ENCODE measurements around the gene TNFSF12. TPM values are rescaled to one million over a fixed set of nuclear protein-coding genes. Genes with fewer than 3 reads are reported as not detected.

Gene TNFSF12
- total RNA-seq, 1 donor from 2014 or later, result 3.4 TPM

GRCh38 chr17:7513850-7514419 is 34.9 kb upstream of the TNFSF12 start:
- H3K4me1 Mint-ChIP-seq (ENCODE audit: low read depth, unreplicated experiment), result peaks cover 1% of the 10 kb centered on the region
- no peaks in the 10 kb centered on the region for H3K79me2 ChIP-seq (ENCODE audit: insufficient read depth, low read length)
- no peak overlapping the region for H3K27ac Mint-ChIP-seq (ENCODE audit: unreplicated experiment)

DNA sequence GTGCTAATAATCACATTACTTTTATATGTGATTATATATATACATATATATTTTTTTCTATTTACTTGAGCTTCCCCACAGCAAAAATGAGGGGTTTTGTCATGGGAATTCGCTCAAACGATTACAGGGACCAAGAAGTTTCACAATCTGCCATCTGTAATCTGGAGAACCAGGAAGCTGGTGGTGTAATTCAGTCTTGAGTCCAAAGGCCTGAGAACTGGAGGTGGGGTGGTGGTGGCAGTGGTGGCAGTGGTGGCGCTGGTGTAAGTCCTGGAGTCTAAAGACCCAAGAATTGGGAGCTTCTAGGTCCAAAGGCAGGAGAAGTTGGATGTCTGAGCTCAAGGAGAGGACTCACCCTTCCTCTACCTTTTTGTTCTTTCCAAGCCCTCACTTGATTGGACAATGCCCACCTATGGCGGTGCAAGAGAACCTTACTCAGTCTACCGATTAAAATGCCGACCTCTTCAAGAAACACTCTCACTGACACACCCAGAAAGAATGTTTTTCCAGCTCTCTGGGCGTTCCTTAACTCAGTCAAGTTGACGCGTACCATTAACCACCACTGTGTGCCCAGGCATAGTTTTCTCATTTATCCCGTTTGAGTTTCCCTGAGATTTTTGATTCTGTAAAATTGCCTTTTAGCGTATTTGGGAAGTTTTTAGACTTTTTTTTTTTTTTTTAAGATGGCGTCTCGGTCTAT is 32.8 kb upstream of the TNFSF12 start:
- H3K27me3 ChIP-seq (ENCODE audit: insufficient read depth, low read length), result no peaks in the 10 kb centered on the region
- peaks cover 14% of the 10 kb centered on the region for H3K36me3 ChIP-seq (ENCODE audit: insufficient read depth, low read length)
- Mint-ChIP-seq H3K4me3 (ENCODE audit: unreplicated experiment) (no peak overlapping the region), H3K36me3 (ENCODE audit: low read depth, unreplicated experiment) (peaks cover 10% of the 10 kb centered on the region), H3K27ac (ENCODE audit: unreplicated experiment) (no peak overlapping the region), H3K9me3 (ENCODE audit: unreplicated experiment) (no peaks in the 10 kb centered on the region), H3K4me1 (ENCODE audit: low read depth, unreplicated experiment) (no peaks in the 10 kb centered on the region), H3K27me3 (ENCODE audit: low read depth, unreplicated experiment) (no peaks in the 10 kb centered on the region)
- DNase-seq (ENCODE audit: low read depth) (peak; percentile 37), FAIRE-seq (no peak)
- peaks cover 19% of the 10 kb centered on the region for H4K20me1 ChIP-seq (ENCODE audit: insufficient read depth, low read length)
- no peaks in the 10 kb centered on the region for H3K79me2 ChIP-seq (ENCODE audit: insufficient read depth, low read length)
- no peak overlapping the region for H2AFZ ChIP-seq (ENCODE audit: low read depth, low read length)
- no peak overlapping the region for H3K4me3 ChIP-seq (ENCODE audit: insufficient read depth, low read depth, low read length)
- no peaks in the 10 kb centered on the region for H3K4me1 ChIP-seq (ENCODE audit: insufficient read depth, low read length)
- TF ChIP-seq, protein P1, sequence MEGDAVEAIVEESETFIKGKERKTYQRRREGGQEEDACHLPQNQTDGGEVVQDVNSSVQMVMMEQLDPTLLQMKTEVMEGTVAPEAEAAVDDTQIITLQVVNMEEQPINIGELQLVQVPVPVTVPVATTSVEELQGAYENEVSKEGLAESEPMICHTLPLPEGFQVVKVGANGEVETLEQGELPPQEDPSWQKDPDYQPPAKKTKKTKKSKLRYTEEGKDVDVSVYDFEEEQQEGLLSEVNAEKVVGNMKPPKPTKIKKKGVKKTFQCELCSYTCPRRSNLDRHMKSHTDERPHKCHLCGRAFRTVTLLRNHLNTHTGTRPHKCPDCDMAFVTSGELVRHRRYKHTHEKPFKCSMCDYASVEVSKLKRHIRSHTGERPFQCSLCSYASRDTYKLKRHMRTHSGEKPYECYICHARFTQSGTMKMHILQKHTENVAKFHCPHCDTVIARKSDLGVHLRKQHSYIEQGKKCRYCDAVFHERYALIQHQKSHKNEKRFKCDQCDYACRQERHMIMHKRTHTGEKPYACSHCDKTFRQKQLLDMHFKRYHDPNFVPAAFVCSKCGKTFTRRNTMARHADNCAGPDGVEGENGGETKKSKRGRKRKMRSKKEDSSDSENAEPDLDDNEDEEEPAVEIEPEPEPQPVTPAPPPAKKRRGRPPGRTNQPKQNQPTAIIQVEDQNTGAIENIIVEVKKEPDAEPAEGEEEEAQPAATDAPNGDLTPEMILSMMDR (IDR thresholded peaks at IDR 0.05; ENCODE audit: insufficient read depth, low read depth, low read length), result no peak
- no peak for TF ChIP-seq EZH2 (IDR thresholded peaks at IDR 0.05; ENCODE audit: insufficient read depth, low read length)
- H3K9me3 ChIP-seq (ENCODE audit: insufficient read depth, low read depth, low read length), result no peaks in the 10 kb centered on the region
- H3K4me2 ChIP-seq (ENCODE audit: low read length), result no peak overlapping the region
- no peak overlapping the region for H3K9ac ChIP-seq (ENCODE audit: low read length)
- H3K27ac ChIP-seq (ENCODE audit: low read depth, low read length), result no peak overlapping the region

More at GRCh38 chr17:7513850-7514419, 34.9 kb upstream of the TNFSF12 start:
- H3K4me1 ChIP-seq (ENCODE audit: insufficient read depth, low read length), result no peaks in the 10 kb centered on the region
- peaks cover 27% of the 10 kb centered on the region for H3K36me3 ChIP-seq (ENCODE audit: insufficient read depth, low read length)
- no peak overlapping the region for H3K4me3 ChIP-seq (ENCODE audit: insufficient read depth, low read depth, low read length)
- no peak overlapping the region for H3K27ac ChIP-seq (ENCODE audit: low read depth, low read length)
- no peaks in the 10 kb centered on the region for H3K27me3 Mint-ChIP-seq (ENCODE audit: low read depth, unreplicated experiment)
- no peak overlapping the region for H3K4me2 ChIP-seq (ENCODE audit: low read length)
- no peak for TF ChIP-seq EZH2 (IDR thresholded peaks at IDR 0.05; ENCODE audit: insufficient read depth, low read length)
- TF ChIP-seq, protein P1 (IDR thresholded peaks at IDR 0.05; ENCODE audit: insufficient read depth, low read depth, low read length), result no peak
- peaks cover 16% of the 10 kb centered on the region for H3K36me3 Mint-ChIP-seq (ENCODE audit: low read depth, unreplicated experiment)
- H2AFZ ChIP-seq (ENCODE audit: low read depth, low read length), result no peak overlapping the region
- H3K27me3 ChIP-seq (ENCODE audit: insufficient read depth, low read length), result no peaks in the 10 kb centered on the region
- no peaks in the 10 kb centered on the region for H3K9me3 ChIP-seq (ENCODE audit: insufficient read depth, low read depth, low read length)
- FAIRE-seq (no peak), DNase-seq (ENCODE audit: low read depth) (no peak)
- no peak overlapping the region for H3K9ac ChIP-seq (ENCODE audit: low read length)
- H4K20me1 ChIP-seq (ENCODE audit: insufficient read depth, low read length), result peaks cover 28% of the 10 kb centered on the region
- no peaks in the 10 kb centered on the region for H3K9me3 Mint-ChIP-seq (ENCODE audit: unreplicated experiment)
- no peak overlapping the region for H3K4me3 Mint-ChIP-seq (ENCODE audit: unreplicated experiment)

- Mint-ChIP-seq H3K27ac (ENCODE audit: unreplicated experiment) (no peak overlapping the region), H3K36me3 (ENCODE audit: low read depth, unreplicated experiment) (peaks cover 4% of the 10 kb centered on the region), H3K4me1 (ENCODE audit: low read depth, unreplicated experiment) (no peaks in the 10 kb centered on the region), H3K4me3 (ENCODE audit: unreplicated experiment) (no peak overlapping the region), H3K9me3 (ENCODE audit: unreplicated experiment) (peaks cover 7% of the 10 kb centered on the region), H3K27me3 (ENCODE audit: low read depth, unreplicated experiment) (no peaks in the 10 kb centered on the region)
- FAIRE-seq, result no peak
- Histone ChIP-seq H3K27me3 (ENCODE audit: insufficient read depth, low read length) (no peaks in the 10 kb centered on the region), H2AFZ (ENCODE audit: low read depth, low read length) (no peak overlapping the region), H3K4me2 (ENCODE audit: low read length) (no peak overlapping the region), H3K4me3 (ENCODE audit: insufficient read depth, low read depth, low read length) (no peak overlapping the region), H3K36me3 (ENCODE audit: insufficient read depth, low read length) (no peaks in the 10 kb centered on the region), H3K9ac (ENCODE audit: low read length) (no peak overlapping the region), H3K4me1 (ENCODE audit: insufficient read depth, low read length) (no peaks in the 10 kb centered on the region), H4K20me1 (ENCODE audit: insufficient read depth, low read length) (no peaks in the 10 kb centered on the region), H3K27ac (ENCODE audit: low read depth, low read length) (no peak overlapping the region), H3K9me3 (ENCODE audit: insufficient read depth, low read depth, low read length) (no peaks in the 10 kb centered on the region), H3K79me2 (ENCODE audit: insufficient read depth, low read length) (no peaks in the 10 kb centered on the region)
- no peak for DNase-seq (ENCODE audit: low read depth)
- TF ChIP-seq, protein P1 (IDR thresholded peaks at IDR 0.05; ENCODE audit: insufficient read depth, low read depth, low read length), result no peak
- TF ChIP-seq EZH2 (IDR thresholded peaks at IDR 0.05; ENCODE audit: insufficient read depth, low read length), result no peak
Observed at GRCh38 chr17:7523033-7523432, 25.8 kb upstream of the TNFSF12 start.
